Uterus (tissue), 2 donors: ENCODE measurements around the gene GABRB1.

ENCODE experiments used
- CTCF ChIP-seq, 4 experiments: fragments of 200-600 bp in 2 of 4; fragments of 450-650 bp in 2 of 4; sonication (generic) in 2 of 4; IDR thresholded peaks; one replicate each; pipeline ENCODE4 v1.5.1; 2016 to 2019; ENCODE audit warnings: antibody characterized with exemption in 4 of 4, mild to moderate bottlenecking in 2 of 4, moderate library complexity in 1 of 4
- POLR2A ChIP-seq, 2 donors: fragments of 450-650 bp; IDR thresholded peaks; one replicate each; pipeline ENCODE4 v1.6.1; 2016; ENCODE audit warnings: antibody characterized with exemption in 2 of 2, mild to moderate bottlenecking in 1 of 2, moderate library complexity in 1 of 2

DNA sequence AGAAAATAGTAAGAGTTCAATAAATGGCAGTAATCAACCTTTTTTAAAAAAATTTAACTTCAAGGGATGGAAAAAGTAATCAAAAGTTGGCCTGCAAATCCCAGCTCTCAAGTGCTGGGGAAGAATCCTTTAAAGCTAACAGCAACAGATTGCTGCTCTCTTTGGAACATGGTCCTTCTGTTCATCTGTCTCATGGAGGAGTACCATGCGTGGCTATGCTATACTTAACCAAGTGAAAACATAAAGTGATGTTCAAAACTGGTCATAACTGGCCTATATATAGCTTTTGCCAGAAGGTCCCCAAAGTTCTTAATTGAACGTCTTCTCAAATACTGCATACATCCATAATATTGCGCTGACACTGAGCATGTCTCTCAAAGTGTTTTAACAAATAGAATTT is 154.4 kb downstream of the GABRB1 start:
- TF ChIP-seq CTCF (IDR thresholded peaks at IDR 0.05) = no peak
- no peak for TF ChIP-seq POLR2A (IDR thresholded peaks at IDR 0.05)
